Esophagus squamous epithelium (tissue), 5 donors: ENCODE results near the gene GMEB2. TPM values are rescaled to one million over a fixed set of nuclear protein-coding genes. Genes with fewer than 3 reads are reported as not detected.

Experiments used
- DNase-seq: peaks from one replicate; lab custom pipeline; 2025; lab: John Stamatoyannopoulos, UW
- H3K27ac ChIP-seq, 4 donors: fragments of 200-600 bp; sonication (generic); one replicate each; pipeline ENCODE4 v1.5.1; 2016 to 2019; ENCODE audit warnings: mild to moderate bottlenecking in 1 of 4
- H3K27me3 ChIP-seq, 4 donors: fragments of 200-600 bp; sonication (generic); 1 replicate in 3 of 4; 2 replicates in 1 of 4; pipeline versions ENCODE4 v1.5.1 to v1.6.0; 2017 to 2021; ENCODE audit warnings: antibody characterized with exemption in 1 of 4
- H3K36me3 ChIP-seq, 3 donors: fragments of 200-600 bp; sonication (generic); one replicate each; pipeline ENCODE4 v1.5.1; 2016 to 2019
- H3K4me1 ChIP-seq, 3 donors: fragments of 200-600 bp; sonication (generic); one replicate each; pipeline ENCODE4 v1.5.1; 2017 to 2019
- H3K4me3 ChIP-seq, 4 donors: fragments of 200-600 bp; sonication (generic); 1 replicate in 3 of 4; 2 replicates in 1 of 4; pipeline ENCODE4 v1.5.1; 2016 to 2019; ENCODE audit warnings: mild to moderate bottlenecking in 2 of 4, moderate library complexity in 1 of 4
- H3K9me3 ChIP-seq, 3 donors: fragments of 200-600 bp; sonication (generic); one replicate each; pipeline ENCODE4 v1.5.1; 2016 to 2019
- POLR2A ChIP-seq, 4 donors: fragments of 450-650 bp; IDR thresholded peaks; one replicate each; pipeline ENCODE4 v1.6.1; 2017; ENCODE audit warnings: antibody characterized with exemption in 4 of 4, mild to moderate bottlenecking in 4 of 4, moderate library complexity in 3 of 4
- WGBS, 2 donors: methylation state at CpG; one replicate each; pipeline ENCODE4 v1.1.5; 2018; 5-methylcytosine and 5-hydroxymethylcytosine counted together
- intact Hi-C: fragments of 100-400 bp; cut with DNase I; formaldehyde crosslinking; loops from one replicate; pipeline ENCODE4 v1.15.0; 2022
- total RNA-seq, 4 donors: library from RNA; depleted of rRNA; stranded (reverse); fragments of >200 nt; gene quantifications; one replicate each; pipeline ENCODE4 v1.1.0, GENCODE V29; 2016
- TF ChIP-seq, protein P1 (sequence below), 6 experiments: fragments of 450-650 bp in 4 of 6; fragments of 200-600 bp in 2 of 6; sonication (generic) in 2 of 6; IDR thresholded peaks; one replicate each; pipeline ENCODE4 v1.5.1; 2016 to 2019; ENCODE audit warnings: antibody characterized with exemption in 6 of 6, mild to moderate bottlenecking in 4 of 6, moderate library complexity in 4 of 6
- donor health status: DM: yes; HTN: yes; CAD: no.

The GMEB2 gene
- total RNA-seq, 4 donors from 2014 or later, result 7.2 to 12.0 (median 11.0) TPM

DNA sequence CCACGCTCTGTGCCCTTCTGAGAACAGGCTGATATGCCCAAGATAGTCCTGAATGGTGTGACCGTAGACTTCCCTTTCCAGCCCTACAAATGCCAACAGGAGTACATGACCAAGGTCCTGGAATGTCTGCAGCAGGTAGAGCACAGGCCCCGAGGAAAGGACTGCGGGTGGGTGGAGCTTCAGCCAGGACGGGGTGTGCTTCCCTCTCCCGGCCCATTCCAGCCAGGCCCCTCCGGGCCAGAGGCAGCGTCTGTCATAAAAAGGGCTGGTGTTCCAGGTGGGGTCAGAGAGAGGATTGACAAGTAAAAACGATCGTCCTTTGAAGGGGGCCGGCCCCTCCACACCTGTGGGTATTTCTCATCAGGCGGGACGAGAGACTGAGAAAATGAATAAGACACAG is 32.5 kb upstream of the GMEB2 start:
- H3K9me3 ChIP-seq, result no peaks in the 10 kb centered on the region
- H3K27me3 ChIP-seq, result no peaks in the 10 kb centered on the region
- H3K36me3 ChIP-seq, result peaks cover 10 to 41% (median 12%) of the 10 kb centered on the region in 3 donors
- WGBS, 2 donors, result 87% methylated on average over 6 of the region's 13 CpGs; no CpG with 5 or more reads in 1 of the 2 donors
- DNase-seq, result no peak
- H3K4me1 ChIP-seq, result peaks cover 14 to 31% (median 14%) of the 10 kb centered on the region in 3 donors
- intact Hi-C loops, result no loop called here
- peak overlapping the region in 3 of 4 donors; percentile 77 to 89 (median 88) for H3K4me3 ChIP-seq
- no peak for TF ChIP-seq POLR2A (IDR thresholded peaks at IDR 0.05)
- TF ChIP-seq, protein P1, sequence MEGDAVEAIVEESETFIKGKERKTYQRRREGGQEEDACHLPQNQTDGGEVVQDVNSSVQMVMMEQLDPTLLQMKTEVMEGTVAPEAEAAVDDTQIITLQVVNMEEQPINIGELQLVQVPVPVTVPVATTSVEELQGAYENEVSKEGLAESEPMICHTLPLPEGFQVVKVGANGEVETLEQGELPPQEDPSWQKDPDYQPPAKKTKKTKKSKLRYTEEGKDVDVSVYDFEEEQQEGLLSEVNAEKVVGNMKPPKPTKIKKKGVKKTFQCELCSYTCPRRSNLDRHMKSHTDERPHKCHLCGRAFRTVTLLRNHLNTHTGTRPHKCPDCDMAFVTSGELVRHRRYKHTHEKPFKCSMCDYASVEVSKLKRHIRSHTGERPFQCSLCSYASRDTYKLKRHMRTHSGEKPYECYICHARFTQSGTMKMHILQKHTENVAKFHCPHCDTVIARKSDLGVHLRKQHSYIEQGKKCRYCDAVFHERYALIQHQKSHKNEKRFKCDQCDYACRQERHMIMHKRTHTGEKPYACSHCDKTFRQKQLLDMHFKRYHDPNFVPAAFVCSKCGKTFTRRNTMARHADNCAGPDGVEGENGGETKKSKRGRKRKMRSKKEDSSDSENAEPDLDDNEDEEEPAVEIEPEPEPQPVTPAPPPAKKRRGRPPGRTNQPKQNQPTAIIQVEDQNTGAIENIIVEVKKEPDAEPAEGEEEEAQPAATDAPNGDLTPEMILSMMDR (IDR thresholded peaks at IDR 0.05), result no peak
- H3K27ac ChIP-seq, result peak overlapping the region; percentile 82 to 91 (median 90)

DNA sequence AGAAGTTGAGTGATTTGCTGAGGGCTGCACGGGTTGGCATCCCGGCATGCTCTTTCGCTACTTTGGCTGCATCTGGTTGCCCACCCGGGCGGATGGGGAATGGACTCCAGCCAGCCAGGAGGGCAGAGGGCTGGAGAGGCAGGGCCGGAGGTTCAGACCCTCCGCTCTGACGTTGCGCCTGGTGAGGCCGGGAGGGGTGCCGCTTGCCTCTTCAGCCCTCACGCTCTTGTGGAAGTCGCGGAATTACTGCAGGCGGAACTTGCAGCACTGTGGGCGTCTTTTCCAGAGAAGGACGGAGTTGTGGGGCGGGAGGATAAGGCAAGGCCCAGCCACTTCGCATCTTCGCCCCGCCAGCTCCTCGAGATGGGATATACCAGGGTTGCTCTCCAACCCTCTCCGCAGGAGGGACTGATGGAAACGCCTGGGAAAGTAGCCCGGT is 31.9 kb upstream of the GMEB2 start:
- DNase-seq, result no peak
- no peaks in the 10 kb centered on the region for H3K27me3 ChIP-seq
- TF ChIP-seq POLR2A (IDR thresholded peaks at IDR 0.05), result peak in 1 of 4 donors; percentile 21
- TF ChIP-seq, protein P1 (IDR thresholded peaks at IDR 0.05), result no peak
- peaks cover 18 to 37% (median 19%) of the 10 kb centered on the region in 3 donors for H3K4me1 ChIP-seq
- peak overlapping the region; percentile 82 to 91 (median 90) for H3K27ac ChIP-seq
- H3K36me3 ChIP-seq, result peaks cover 10 to 35% (median 12%) of the 10 kb centered on the region in 3 donors
- peak overlapping the region; percentile 63 to 89 (median 82) for H3K4me3 ChIP-seq
- WGBS, 2 donors, result 0 to 6% methylated on average over 12 to 13 of the region's 25 CpGs
- no peaks in the 10 kb centered on the region for H3K9me3 ChIP-seq
- intact Hi-C loops, result no loop called here

DNA sequence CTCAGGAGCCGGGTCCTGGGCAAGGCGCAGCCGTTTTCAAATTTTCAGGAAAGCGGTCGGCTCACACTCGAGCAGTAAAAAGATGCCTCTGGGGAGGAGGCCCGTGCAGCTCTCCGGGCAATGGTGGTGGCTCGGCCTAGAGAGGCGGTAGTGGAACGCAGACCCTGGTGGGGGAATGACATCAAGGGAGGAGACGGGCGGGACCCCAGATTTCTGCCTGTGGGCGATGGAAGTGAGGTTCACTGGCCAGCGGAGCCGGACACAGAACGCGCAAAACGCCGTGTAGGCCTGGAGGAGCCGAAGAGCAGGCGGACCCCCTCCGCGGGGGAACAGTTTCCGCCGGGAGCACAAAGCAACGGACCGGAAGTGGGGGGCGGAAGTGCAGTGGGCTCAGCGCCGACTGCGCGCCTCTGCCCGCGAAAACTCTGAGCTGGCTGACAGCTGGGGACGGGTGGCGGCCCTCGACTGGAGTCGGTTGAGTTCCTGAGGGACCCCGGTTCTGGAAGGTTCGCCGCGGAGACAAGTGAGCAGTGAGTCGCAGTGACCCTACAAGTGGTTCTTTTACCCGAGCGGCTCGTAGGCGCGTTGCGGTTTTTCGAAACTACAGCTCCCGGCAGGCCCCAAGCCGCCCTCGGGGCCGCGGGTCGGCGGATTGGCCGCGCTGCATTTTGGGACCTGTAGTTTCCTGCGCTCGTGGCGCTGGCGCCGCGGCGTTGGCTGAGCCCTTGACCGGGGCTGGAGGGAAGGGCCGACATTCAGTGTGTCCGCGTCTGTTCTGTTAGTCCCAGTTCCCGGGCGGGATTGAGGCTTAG is 31.2 kb upstream of the GMEB2 start, which contains the start of gene RTEL1:
RTEL1 (plus strand) TSS at position 376 of the 812 bp plus-strand sequence. CDS start 1,091 bp downstream, outside the sequence.
- peaks cover 21 to 43% (median 25%) of the 10 kb centered on the region in 3 donors for H3K4me1 ChIP-seq
- H3K9me3 ChIP-seq, result no peaks in the 10 kb centered on the region
- H3K4me3 ChIP-seq, result peak within 1 kb of the TSS; percentile 63 to 89 (median 82)
- H3K27ac ChIP-seq, result peak within 1 kb of the TSS; percentile 82 to 91 (median 90)
- H3K36me3 ChIP-seq, result peaks cover 10 to 28% (median 11%) of the 10 kb centered on the region in 3 donors
- intact Hi-C loops, result no loop called here
- H3K27me3 ChIP-seq, result no peaks in the 10 kb centered on the region
- TF ChIP-seq POLR2A (IDR thresholded peaks at IDR 0.05), result peak in 2 of 4 donors; percentile 32 to 44
- TF ChIP-seq, protein P1 (IDR thresholded peaks at IDR 0.05), result peak in 3 of 6 experiments; percentile 6 to 45 (median 9)
- 1 to 11% methylated on average over 7 to 16 of the region's 73 CpGs for WGBS, 2 donors
- DNase-seq, result peak; percentile 66

DNA sequence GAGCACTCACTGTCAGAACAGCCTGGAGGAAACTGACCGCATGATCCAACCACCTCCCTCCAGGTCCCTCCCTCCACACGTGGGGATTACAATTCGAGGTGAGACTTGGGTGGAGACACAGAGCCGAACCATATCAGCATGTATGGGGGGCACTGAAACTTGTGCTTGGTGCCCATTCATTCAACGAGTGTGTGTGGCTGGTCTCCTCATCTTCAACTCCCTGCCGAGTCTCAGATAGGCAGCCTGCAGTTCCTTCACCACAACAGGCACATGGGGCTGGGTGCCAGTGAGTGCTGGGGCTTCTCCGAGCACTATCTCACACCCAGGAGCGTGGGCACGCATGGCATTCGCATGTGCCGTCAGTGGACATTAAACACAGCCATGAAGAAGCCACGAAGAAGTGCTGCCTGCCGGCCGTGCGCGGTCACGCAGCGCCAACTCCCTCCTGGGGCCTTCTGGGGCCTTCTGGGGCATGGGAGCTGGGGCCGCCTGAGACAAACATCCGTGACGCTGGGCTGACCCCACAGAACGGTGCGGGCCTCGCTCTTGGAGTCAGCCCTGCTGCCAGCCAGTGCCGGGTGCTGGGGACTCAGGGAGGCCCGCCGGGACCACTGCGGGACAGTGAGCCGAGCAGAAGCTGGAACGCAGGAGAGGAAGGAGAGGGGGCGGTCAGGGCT is 30.5 kb upstream of the GMEB2 start:
- TF ChIP-seq, protein P1 (IDR thresholded peaks at IDR 0.05), result no peak
- no peak for TF ChIP-seq POLR2A (IDR thresholded peaks at IDR 0.05)
- Histone ChIP-seq H3K36me3 (peaks cover 3 to 21% (median 10%) of the 10 kb centered on the region in 3 donors), H3K27ac (peak overlapping the region; percentile 82 to 91 (median 90)), H3K9me3 (no peaks in the 10 kb centered on the region), H3K27me3 (peaks cover 0 to 7% (median 0%) of the 10 kb centered on the region in 4 donors), H3K4me3 (peak overlapping the region; percentile 63 to 89 (median 82)), H3K4me1 (peaks cover 24 to 50% (median 33%) of the 10 kb centered on the region in 3 donors)
- no peak for DNase-seq
- intact Hi-C loops, result no loop called here
- 55 to 66% methylated on average over 3 to 21 of the region's 31 CpGs for WGBS, 2 donors
